Activated T-helper 2 cell treated with anti-CD3 and anti-CD28 coated beads, Interferon-gamma antibody, Interleukin-2, Interleukin-4, amounts not matched to agents 10 μg/mL and 5 μg/mL and 100 μg/mL, durations not matched to agents 14 hours and 24 hours and 36 hours (primary cell): ENCODE data around the gene ARL2BP. TPM values are rescaled to one million over a fixed set of nuclear protein-coding genes. Genes with fewer than 3 reads are reported as not detected.
"Not testable (repeated sequence)": the region's sequence is repeated elsewhere in the genome, so short reads cannot be mapped to it uniquely, and the experiment has no call there.

Source experiments
- DNase-seq: peaks from one replicate; pipeline ENCODE4 v3.0.0; 2021; ENCODE audit warnings: low spot score
- H3K27ac Mint-ChIP-seq: one replicate; pipeline ENCODE4 v1.8.0; 2021; ENCODE audit warnings: mixed read lengths
- H3K27me3 Mint-ChIP-seq: one replicate; pipeline ENCODE4 v1.8.0; 2021; ENCODE audit warnings: low read depth, mixed read lengths
- H3K36me3 Mint-ChIP-seq: one replicate; pipeline ENCODE4 v1.8.0; 2021; ENCODE audit warnings: low read depth, mixed read lengths
- H3K4me1 Mint-ChIP-seq: one replicate; pipeline ENCODE4 v1.8.0; 2021; ENCODE audit warnings: low read depth, mixed read lengths
- H3K4me3 Mint-ChIP-seq: one replicate; pipeline ENCODE4 v1.8.0; 2021; ENCODE audit warnings: low read depth, mild to moderate bottlenecking, moderate library complexity, mixed read lengths
- H3K9me3 Mint-ChIP-seq: one replicate; pipeline ENCODE4 v1.8.0; 2021; ENCODE audit warnings: mixed read lengths
- intact Hi-C: fragments of 100-400 bp; cut with micrococcal nuclease; formaldehyde crosslinking; loops from one replicate; pipeline ENCODE4 v1.15.1; 2023
- total RNA-seq: library from RNA; stranded (reverse); gene quantifications from 2 replicates; pipeline ENCODE4 v1.2.3, GENCODE V29; 2022

ARL2BP gene
- 28.1 and 31.2 TPM in 2 replicates for total RNA-seq

DNA sequence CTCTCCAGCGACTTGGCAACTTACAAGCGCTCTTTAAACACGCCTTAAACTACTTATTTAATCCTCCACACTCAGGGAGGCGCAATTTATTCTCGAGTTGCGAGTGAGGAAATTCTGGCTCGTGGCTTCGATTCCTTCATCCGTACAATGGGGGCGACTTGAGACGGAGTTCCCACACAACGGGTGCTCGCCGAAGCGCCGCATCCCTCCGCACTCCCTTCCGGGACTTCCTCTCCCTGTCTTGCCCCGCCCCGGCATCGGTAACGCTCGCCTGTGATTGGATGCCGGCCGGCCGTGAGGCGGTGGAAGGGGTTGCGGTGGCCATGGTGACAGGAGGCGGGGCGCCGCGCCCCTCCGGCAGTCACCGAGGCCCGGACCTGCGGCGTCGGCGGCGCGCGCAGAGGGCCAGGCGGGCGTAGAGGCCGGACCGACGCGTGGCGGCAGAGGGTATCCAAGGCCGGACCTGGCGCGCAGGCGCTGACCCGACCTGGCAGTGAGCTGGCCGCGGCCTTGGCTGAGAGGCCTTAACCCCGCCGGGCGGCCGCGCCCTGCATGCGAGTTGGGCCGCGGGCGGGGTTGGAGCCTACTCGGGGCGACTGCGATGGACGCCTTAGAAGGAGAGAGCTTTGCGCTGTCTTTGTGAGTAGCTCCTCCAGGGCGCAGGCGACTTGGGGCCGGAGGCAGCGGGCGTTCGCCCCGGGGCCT is at the start of gene ARL2BP:
TSS of gene ARL2BP (plus strand) at position 493 of the 705 bp plus-strand sequence. CDS start at position 602, 109 bp downstream.
- no peaks in the 10 kb centered on the region for H3K27me3 Mint-ChIP-seq
- intact Hi-C loops = loop anchor here (1.0 to 5.0 kb wide), 4 partner anchors 32 to 172 kb away; partner anchors contain the start of genes PSME3IP1 and RSPRY1
- peaks cover 40% of the 10 kb centered on the region for H3K36me3 Mint-ChIP-seq
- no peaks in the 10 kb centered on the region for H3K9me3 Mint-ChIP-seq
- H3K4me1 Mint-ChIP-seq = peaks cover 14% of the 10 kb centered on the region
- H3K4me3 Mint-ChIP-seq = peak within 1 kb of the TSS; percentile 88
- peak within 1 kb of the TSS; percentile 97 for H3K27ac Mint-ChIP-seq
- peak; percentile 98 for DNase-seq

DNA sequence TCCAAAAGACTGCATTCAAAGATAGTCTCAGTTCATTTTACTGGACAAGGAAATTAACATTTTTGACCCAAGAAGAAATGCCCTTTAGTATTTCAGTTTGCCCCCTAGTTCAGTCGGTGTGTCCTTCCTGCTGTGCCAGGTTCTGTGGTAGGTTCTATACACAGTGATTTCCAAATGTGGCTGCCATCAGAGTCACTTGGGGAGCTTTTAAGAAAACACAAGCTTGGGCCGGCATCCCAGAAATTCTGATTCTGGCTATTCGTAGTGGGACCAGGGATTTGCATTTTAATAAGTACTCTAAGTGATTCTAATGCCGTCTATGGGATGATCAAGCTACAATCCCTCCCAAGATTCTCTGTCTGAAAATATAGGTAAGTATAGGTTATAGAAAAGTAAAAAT is 48.8 kb upstream of the ARL2BP start:
- no peak overlapping the region for H3K4me3 Mint-ChIP-seq
- H3K27me3 Mint-ChIP-seq = no peaks in the 10 kb centered on the region
- intact Hi-C loops = no loop called here
- no peak overlapping the region for H3K27ac Mint-ChIP-seq
- peaks cover 14% of the 10 kb centered on the region for H3K4me1 Mint-ChIP-seq
- H3K36me3 Mint-ChIP-seq = peaks cover 17% of the 10 kb centered on the region
- no peak for DNase-seq
- no peaks in the 10 kb centered on the region for H3K9me3 Mint-ChIP-seq

DNA sequence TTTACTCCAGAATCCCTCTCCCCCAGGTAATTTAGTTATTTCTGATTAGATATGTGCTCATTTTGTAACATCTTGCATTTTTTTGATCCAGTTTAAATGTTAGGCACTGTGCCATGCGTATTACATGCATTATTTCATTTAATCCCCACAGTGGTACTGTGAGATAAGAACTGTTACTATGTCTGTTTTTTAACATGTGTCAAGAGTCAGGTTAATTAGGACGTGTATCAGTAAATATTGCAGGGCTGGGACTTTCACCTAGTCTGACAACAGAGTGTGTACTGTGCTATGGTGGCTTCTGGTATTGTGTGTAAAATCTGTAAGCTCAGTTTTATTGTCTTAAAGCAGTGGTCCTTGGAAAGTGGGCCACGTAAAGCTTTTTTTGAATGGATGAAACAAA is 48.3 kb upstream of the ARL2BP start:
- H3K27ac Mint-ChIP-seq = no peak overlapping the region
- H3K4me3 Mint-ChIP-seq = no peak overlapping the region
- no peaks in the 10 kb centered on the region for H3K9me3 Mint-ChIP-seq
- peaks cover 19% of the 10 kb centered on the region for H3K36me3 Mint-ChIP-seq
- no peaks in the 10 kb centered on the region for H3K27me3 Mint-ChIP-seq
- intact Hi-C loops = no loop called here
- DNase-seq = no peak
- peaks cover 14% of the 10 kb centered on the region for H3K4me1 Mint-ChIP-seq

DNA sequence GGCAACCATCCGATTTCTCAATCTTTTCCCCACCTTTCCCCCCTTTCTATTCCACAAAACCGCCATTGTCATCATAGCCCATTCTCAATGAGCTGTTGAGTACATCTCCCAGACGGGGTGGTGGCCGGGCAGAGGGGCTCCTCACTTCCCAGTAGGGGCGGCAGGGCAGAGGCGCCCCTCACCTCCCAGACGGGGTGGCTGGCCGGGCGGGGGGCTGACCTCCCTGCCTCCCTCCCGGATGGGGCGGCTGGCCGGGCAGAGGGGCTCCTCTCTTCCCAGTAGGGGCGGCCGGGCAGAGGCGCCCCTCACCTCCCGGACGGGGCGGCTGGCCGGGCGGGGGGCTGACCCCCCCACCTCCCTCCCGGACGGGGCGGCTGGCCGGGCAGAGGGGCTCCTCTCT is 44.7 kb upstream of the ARL2BP start:
- H3K27ac Mint-ChIP-seq, H3K27me3 Mint-ChIP-seq, H3K4me1 Mint-ChIP-seq, H3K9me3 Mint-ChIP-seq, intact Hi-C loops, H3K4me3 Mint-ChIP-seq, DNase-seq: not testable (repeated sequence)
- H3K36me3 Mint-ChIP-seq = peaks cover 29% of the 10 kb centered on the region

DNA sequence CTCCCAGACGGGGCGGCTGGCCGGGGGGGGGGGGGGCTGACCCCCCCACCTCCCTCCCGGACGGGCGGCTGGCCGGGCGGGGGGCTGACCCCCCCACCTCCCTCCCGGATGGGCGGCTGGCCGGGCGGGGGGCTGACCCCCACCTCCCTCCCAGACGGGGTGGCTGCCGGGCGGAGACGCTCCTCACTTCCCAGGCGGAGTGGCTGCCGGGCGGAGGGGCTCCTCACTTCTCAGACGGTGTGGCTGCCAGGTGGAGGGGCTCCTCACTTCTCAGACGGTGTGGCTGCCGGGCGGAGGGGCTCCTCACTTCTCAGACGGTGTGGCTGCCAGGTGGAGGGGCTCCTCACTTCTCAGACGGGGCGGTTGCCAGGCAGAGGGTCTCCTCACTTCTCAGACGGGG is 44.1 kb upstream of the ARL2BP start:
- H3K27ac Mint-ChIP-seq, H3K4me3 Mint-ChIP-seq, intact Hi-C loops, H3K9me3 Mint-ChIP-seq, H3K27me3 Mint-ChIP-seq, H3K4me1 Mint-ChIP-seq, DNase-seq: not testable (repeated sequence)
- peaks cover 35% of the 10 kb centered on the region for H3K36me3 Mint-ChIP-seq

DNA sequence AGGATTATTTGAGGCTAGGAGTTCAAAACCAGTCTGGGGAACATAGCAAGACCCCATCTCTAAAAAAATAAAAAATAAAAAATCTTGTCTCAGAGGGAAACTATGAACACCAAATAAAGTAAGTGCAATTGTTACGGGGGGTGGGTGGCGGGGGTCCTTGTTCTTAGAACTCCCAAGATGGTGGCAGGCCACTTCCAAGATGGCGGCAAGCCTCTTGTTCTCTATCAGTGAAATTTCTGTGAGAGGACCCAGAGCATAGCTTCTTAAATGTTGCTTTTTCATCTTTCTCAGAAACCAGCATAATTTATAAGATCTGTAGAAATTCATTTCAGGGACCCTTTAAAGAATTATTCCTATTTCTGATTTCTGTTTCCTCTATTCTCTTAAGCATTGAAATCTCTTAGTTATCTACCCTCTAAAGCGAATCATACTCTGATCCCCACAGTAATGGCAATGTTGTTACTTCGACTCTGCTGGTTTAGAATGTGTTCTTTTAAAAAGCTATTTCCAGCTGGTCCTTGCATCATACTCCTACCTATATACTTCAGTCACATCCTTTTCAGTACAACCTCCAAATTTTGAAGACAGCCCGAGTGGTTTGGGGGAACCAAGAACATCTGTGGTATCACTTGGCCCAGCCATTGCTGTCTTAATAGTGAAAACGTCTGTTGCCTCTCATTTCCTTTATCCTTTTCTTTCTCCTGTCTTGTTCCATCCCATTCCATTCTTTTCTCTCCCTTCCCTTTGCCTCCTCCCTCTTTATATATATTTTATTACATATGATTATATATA is 42.8 kb upstream of the ARL2BP start:
- H3K27ac Mint-ChIP-seq = no peak overlapping the region
- no peak for DNase-seq
- H3K4me3 Mint-ChIP-seq = no peak overlapping the region
- H3K27me3 Mint-ChIP-seq = no peaks in the 10 kb centered on the region
- peaks cover 2% of the 10 kb centered on the region for H3K4me1 Mint-ChIP-seq
- H3K9me3 Mint-ChIP-seq = no peaks in the 10 kb centered on the region
- H3K36me3 Mint-ChIP-seq = peaks cover 34% of the 10 kb centered on the region
- intact Hi-C loops = no loop called here

DNA sequence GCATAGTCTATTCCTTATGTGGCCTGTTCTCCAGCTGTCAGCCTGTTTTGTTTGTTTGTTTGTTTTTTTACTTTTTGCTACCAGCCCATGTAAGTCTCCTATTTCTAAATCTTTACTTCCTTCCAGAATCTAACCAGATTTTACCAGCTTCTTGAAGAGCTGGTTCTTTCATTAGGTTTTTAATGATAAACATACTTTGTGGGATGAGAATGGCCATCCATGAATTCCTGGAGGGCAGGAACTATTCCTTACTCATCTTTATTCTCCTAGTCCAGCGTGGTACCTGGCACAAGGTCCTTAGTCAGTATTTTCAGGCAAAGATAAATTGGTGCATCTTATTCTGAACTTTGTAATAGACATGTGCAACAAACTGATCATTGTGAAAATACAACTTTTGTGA is 41.6 kb upstream of the ARL2BP start:
- H3K4me3 Mint-ChIP-seq = no peak overlapping the region
- peaks cover 40% of the 10 kb centered on the region for H3K36me3 Mint-ChIP-seq
- H3K4me1 Mint-ChIP-seq = peaks cover 2% of the 10 kb centered on the region
- no peak for DNase-seq
- no peak overlapping the region for H3K27ac Mint-ChIP-seq
- H3K9me3 Mint-ChIP-seq = no peaks in the 10 kb centered on the region
- intact Hi-C loops = no loop called here
- H3K27me3 Mint-ChIP-seq = no peaks in the 10 kb centered on the region

DNA sequence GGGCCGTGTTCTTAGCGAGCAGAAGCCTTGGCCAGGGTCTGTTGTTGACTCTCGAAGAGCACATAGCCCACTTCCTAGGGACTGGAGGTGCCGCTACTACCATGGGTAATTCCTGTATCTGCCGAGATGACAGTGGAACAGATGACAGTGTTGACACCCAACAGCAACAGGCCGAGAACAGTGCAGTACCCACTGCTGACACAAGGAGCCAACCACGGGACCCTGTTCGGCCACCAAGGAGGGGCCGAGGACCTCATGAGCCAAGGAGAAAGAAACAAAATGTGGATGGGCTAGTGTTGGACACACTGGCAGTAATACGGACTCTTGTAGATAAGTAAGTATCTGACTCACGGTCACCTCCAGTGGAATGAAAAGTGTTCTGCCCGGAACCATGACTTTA is 40.4 kb upstream of the ARL2BP start:
- Mint-ChIP-seq H3K27ac (no peak overlapping the region), H3K27me3 (no peaks in the 10 kb centered on the region), H3K9me3 (no peaks in the 10 kb centered on the region), H3K36me3 (peaks cover 50% of the 10 kb centered on the region), H3K4me3 (no peak overlapping the region), H3K4me1 (peaks cover 2% of the 10 kb centered on the region)
- DNase-seq = no peak
- intact Hi-C loops = no loop called here

DNA sequence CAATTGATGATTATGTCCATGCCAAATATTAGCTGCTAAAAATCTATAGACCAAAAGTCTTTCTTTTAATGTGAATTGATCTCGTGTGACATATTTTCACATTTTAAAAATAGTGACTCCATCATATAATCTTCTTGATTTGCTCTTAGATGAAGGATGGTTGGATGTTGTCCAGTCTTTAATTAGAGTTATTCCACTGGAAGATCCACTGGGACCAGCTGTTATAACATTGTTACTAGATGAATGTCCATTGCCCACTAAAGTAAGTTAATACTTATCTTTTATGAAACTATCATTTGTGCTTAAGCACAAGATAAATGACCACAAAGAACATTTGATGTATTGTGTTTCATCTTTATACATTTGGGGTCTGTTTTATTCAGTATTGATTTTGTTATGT is 36.1 kb upstream of the ARL2BP start:
- Mint-ChIP-seq H3K4me1 (no peaks in the 10 kb centered on the region), H3K36me3 (peaks cover 71% of the 10 kb centered on the region), H3K9me3 (no peaks in the 10 kb centered on the region), H3K27ac (no peak overlapping the region), H3K4me3 (no peak overlapping the region), H3K27me3 (no peaks in the 10 kb centered on the region)
- DNase-seq = no peak
- intact Hi-C loops = no loop called here

DNA sequence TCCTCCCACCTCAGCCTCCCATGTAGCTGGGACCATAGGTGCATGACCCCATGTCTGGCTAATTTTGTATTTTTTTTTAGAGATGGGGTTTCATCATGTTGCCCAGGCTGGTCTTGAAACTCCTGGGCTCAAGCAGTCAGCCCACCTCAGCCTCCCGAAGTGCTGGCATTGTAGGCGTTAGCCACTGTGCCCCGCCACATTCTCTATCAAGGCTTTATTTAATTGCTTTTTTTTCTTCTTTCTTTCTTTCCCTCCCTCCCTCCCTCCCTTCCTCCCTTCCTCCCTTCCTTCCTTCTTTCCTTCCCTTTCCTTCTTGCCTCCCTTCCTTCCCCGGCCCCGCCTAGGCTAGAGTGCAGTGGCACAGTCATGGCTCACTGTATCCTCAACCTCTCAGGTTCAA is 35.3 kb upstream of the ARL2BP start:
- Mint-ChIP-seq H3K4me3 (no peak overlapping the region), H3K36me3 (peaks cover 77% of the 10 kb centered on the region), H3K27ac (no peak overlapping the region), H3K4me1 (no peaks in the 10 kb centered on the region), H3K9me3 (peaks cover 8% of the 10 kb centered on the region), H3K27me3 (no peaks in the 10 kb centered on the region)
- no peak for DNase-seq
- intact Hi-C loops = no loop called here

DNA sequence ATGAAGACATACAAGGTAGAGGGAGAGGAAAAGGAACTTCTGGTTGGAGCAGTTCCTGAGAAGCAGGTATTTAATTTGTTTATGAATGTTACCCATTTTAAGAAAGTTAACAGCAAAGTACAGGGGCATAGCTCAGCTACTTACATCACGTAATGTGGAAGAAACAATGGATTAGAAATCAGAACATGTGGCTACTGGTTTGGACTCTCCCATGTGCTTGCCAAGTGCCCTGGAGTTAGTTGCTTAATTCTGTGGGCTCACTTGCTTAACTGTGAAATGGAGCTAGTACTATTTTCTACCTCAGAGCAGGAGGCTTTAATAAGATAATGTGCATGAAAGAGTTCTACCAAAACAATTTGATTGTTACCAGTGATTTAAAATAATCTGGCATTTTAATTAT is 31.6 kb upstream of the ARL2BP start:
- Mint-ChIP-seq H3K36me3 (peaks cover 88% of the 10 kb centered on the region), H3K27me3 (no peaks in the 10 kb centered on the region), H3K9me3 (peaks cover 40% of the 10 kb centered on the region), H3K27ac (no peak overlapping the region), H3K4me1 (no peaks in the 10 kb centered on the region), H3K4me3 (no peak overlapping the region)
- intact Hi-C loops = no loop called here
- DNase-seq = no peak

DNA sequence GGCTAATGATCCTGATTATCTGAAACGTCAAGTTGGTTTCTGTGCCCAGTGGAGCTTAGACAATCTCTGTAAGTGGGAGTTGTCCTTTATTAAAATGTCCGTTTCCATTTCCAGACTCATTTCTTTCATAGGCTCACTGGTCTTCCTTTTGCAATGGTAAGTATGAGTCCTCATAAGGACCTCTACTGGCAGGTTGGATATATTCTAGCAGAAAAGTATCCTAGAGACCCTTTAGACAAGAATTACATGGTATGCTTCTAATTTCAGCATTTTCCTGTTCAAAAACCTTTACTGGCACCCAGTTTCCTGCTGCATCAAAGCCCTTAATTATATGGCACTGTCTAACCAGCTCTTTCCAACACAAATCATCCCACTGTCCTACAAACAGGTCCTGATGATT is 28.1 kb upstream of the ARL2BP start:
- DNase-seq = no peak
- Mint-ChIP-seq H3K4me3 (no peak overlapping the region), H3K27ac (no peak overlapping the region), H3K27me3 (no peaks in the 10 kb centered on the region), H3K4me1 (no peaks in the 10 kb centered on the region), H3K36me3 (peaks cover 93% of the 10 kb centered on the region), H3K9me3 (peaks cover 57% of the 10 kb centered on the region)
- intact Hi-C loops = no loop called here

DNA sequence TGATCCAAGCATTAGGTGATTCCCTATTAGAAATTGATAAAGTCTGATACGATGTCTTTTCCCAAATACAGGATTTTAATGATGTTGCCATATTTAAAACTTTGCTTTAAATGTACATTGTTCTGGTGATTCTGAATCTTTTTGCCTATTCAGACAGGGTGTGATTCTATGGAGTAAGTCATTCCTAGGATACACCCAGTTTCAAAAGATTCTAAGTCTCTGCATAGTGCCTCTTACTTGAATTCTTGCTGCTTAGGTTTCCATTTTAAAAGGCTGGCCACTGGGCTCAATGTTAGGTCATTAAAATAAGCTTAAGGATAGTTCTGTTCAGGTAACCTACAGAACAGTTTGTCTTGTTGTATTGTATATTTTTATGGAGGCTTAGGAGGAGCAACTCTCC is 22.0 kb upstream of the ARL2BP start:
- Mint-ChIP-seq H3K27me3 (no peaks in the 10 kb centered on the region), H3K4me3 (no peak overlapping the region), H3K27ac (no peak overlapping the region), H3K36me3 (peaks cover 87% of the 10 kb centered on the region), H3K4me1 (no peaks in the 10 kb centered on the region), H3K9me3 (peaks cover 21% of the 10 kb centered on the region)
- intact Hi-C loops = no loop called here
- no peak for DNase-seq
